EH (cell line): ENCODE data around the gene WSCD2.

Source experiments
- DNase-seq: peaks from one replicate; pipeline ENCODE4 v3.0.0-alpha.2; 2015; ENCODE audit warnings: low read depth

Gene WSCD2

DNA sequence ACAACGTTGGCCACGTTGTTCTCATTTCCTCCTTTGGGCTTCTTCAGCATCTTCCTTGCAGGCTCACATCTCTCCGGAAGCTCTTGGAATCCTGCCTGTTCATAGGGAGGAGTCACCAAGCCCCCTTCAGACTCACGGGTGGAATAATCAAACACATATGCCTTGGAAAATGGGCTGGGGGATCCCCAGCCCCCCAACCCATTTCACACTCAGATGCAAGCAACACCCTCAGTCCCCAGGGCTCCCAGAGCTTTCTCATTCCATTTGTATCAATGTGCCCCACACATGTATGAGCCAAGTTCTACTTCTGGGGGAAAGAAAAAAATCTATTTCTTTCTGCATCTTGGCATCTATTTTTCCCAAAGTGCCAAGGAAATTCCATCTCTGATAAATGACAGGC is 33.1 kb downstream of the WSCD2 start:
- no peak for DNase-seq

DNA sequence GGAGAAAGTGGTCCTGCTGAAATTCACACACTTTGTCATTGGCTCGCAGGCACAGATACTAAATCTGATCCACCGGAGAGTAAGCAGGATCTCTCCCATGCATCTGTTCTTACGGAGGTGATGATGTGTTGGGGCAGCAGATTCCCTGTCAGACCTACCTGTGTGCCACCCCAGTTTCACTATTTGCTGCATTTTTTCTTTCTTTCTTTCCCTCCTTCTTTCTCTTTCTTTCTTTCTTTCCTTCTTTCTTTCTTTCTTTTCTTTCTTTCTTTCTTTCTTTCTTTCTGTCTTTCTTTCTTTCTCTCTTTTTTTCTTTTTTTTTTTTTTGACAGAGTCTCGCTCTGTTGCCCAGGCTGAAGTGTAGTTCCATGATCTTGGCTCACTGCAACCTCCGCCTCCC is 37.4 kb downstream of the WSCD2 start:
- DNase-seq: no peak

DNA sequence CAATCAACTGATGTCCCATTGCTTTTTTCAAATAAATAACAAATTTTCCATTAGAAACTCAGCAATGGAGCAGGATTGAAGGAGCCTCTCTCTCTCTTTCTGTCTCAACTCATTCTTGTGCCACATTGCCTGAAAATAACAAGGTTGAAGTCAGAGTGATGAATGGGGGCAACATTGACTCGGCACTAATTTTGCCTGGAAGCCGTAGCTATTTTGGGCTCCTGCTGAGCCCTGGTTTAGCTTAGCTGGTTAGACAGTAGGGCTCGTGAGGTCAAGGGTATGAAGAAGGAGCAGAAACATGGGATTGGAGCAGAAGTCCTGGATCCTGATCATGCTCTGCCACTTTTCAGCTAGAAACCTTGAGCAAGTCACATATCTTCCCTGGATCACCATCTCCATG is 38.9 kb downstream of the WSCD2 start:
- DNase-seq: no peak

DNA sequence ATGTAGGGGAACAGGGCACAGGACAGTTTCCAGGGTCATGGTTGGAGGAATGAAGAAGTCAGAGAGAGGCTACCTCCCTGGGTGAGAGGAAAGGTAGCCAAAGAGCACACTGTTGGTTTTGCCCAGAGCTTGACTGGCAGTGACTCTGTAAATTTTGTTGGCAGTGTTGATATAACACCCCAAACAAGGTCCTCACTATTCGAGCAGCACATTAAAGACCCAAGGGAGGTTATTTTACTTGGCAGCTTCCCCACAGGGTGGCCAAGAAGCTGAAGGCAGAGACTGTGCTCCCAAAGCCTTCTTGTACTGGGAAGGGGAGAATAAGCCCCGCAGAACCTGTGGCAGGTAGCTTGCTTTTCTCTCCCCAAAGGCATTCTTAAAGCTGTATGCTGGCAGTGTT is 40.6 kb downstream of the WSCD2 start:
- DNase-seq: no peak

DNA sequence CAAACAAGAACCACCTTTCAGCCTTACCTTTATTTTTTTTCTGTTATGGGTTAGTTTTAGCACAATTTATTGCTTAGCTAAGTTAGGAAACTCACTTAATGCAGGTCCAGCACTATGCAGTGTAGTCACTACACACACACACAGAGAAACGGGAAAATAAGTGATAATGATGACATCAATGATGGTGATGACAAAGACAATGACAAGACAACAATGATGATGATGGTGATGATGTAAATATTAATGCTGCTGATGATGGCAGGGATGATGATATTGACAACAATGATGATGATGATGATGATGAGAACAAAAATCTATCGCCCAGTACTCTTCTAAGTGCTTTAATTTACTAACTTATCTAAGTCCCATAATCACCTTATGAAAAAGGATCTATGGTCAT is 41.1 kb downstream of the WSCD2 start:
- DNase-seq: no peak

DNA sequence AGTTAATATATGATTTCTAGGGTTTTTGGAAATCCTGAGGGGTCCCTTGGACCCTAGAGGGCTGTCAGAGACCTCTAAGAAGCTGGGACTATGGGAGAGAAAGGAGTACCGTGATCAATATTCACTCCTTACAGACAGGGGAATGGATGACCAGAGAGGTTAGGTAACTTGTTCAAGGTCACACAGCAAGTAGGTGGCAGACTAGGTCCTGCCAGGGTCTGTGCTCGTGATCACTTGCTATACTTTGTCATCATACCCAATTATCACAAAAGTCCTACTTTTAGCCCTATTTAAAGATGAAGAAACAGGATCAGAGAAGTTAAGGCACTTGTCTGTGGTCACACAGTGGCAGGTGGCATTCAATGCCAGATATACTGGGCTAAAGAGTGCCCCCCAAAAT is 42.9 kb downstream of the WSCD2 start:
- DNase-seq: no peak

DNA sequence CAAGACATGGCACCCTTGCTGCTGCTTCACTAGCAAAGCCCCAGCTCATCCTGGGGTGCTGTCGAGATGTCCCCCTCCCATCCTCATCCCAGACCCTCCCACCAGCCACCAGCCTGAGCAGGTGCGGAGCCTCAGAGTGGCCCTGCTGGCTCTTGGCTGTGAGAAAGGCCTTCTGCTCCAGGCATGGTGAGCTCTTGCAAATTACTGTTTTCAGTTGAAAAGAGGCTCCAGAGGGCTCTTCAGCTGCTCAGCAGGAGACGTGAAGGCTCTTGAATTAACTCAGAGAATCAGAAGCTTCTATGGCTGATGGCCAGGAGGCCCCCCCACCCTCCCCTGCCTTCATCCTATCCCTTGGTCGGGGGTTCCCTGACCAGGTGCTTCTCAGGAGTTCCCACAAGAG is 44.1 kb downstream of the WSCD2 start:
- no peak for DNase-seq

DNA sequence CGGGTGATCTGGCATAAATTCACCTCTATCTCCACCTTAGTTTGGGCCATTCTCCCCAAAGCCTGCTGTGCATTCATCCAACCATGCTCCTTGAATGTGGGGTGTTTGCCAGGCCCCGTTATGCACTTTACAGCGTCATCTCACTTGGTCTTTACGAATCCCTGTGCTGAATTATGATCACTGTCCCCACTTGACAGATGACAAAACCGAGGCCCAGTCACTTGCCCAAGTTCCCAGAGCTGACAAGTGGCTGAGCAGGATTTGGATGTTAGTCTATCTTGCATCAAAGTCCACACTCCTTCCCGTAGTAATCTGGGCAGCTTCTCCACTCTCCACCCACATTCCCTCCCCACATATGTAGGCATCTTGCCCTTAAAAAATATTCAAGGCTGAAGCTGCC is 44.8 kb downstream of the WSCD2 start:
- no peak for DNase-seq

DNA sequence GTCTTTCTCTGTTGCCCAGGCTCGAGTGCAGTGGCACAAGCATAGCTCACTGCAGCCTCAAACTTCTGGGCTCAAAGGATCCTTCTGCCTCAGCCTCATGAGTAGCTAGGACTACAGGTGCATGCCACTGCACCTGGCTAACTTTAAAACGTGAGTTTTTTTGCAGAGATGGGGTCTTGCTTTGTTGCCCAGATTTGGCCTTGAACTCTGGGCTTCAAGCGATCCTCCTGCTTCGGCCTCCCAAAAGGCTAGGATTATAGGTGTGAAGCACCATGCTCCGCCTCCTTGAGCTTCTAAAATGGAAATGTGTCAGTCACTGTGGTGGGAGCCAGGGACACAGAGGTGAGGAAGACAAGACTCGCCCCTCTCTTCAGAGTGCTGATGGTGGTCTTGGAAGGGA is 45.6 kb downstream of the WSCD2 start:
- DNase-seq: no peak

DNA sequence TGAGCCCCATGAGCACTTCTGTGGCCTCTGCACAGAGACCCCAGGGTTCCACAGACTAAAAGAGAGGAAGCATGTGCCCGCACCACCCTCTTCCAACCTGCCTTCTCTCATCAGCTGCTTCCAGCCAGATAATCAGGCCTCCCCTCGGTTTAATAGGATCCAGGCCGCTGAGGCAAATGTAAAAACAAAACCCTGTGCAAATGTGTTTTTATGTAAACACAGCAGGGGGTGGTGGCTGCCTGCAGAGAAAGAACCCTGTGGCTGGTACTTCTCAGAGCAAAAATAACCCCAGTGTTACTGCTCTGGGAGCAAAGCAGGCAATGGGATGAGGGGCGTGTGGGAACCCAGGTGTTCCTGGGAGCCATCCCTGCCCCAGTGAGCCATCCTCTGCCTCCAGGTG is 46.2 kb downstream of the WSCD2 start:
- DNase-seq: no peak

DNA sequence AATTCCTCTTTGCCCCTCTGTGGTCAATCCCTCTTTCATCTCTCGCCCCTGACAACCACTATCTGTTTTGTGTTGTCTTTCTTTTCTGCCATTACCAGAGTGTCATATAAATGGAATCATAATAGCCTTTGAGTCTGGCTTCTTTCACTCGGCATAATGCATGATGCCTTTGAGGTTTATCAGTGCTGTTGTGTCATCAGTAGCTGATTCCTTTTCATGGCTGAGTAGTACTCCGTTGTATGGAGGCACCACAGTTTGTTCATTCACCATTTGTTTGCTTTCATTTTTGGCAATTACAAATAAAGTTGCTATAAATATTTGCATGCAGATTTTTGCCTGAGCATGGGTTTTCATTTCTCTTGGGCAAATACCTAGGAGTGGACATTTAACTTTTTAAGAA is 47.2 kb downstream of the WSCD2 start:
- no peak for DNase-seq

DNA sequence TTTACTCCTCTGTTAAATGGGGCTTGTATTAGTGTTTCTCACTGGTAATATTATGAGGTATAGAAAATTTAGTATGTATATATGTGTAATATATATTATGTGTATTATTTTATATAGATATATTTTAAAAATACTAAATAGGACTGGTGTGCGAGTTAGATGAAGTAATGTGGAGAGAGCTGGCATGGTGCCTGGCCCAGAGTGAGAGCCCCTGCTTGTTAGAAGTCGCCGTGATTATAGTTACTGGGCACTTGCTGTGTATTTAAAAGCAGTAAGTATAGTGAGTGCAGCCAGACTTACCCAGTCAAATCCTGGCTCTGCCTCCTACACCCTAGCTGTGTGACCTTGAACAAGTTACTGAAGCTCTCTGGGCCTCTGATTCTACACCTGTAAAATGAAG is 48.0 kb downstream of the WSCD2 start:
- DNase-seq: no peak

DNA sequence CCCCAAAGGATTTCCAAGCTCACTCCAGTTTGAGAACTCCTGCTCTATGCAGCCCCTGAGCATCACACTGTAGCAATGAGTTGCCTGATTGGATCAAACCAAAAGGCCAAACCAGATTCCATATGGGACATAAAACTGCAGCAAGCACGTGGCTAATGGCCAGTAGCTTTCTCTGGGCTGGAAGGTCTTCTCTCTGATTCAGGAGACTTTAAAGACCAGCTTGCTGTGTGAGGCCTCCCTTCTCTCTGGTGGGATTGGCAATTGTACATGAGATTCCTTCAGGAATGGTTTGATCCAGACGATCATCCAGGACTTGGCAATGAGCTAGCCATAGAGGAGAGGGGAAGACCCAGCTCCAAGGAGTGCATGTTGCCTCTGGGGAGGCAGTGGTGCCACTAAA is 50.2 kb downstream of the WSCD2 start:
- DNase-seq: no peak

DNA sequence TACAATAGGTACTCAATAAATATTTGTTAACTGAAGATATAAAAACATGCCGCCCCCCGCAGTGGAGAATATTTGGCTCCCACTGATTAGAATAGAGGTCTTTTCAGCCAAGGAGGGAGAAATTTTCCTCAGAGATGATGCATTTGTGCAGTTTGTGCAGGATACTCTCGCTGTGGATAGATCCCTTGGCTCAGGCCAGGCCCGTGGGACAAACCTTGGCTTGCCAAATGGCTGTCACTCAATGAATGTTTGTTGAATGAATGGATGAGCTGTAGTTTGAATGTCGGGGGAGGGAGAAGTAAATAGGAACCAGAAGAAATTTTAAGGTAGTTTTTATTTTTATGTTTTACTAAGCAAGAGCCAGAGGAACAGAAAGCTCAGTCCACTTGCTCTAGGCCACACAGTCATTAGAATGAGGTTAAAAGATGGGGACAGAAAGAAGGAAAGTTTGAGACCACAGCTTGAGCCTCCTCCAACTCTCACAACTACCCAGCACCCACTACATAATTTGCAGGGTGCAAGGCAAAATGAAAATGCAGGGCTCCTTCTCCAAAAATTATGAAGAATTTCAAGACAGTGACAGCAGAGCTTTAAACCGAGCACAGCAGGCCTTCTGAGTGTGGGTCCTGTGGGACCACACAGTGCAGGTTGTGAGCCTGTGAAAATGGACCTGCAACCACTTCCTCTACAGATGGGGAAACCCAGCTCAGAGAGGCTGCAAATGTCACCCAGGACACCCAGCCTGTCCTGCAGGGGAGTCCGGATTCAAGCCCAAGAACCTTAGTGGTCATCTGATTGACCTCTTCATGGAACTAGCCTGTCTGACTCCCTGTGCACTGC is 51.4 kb downstream of the WSCD2 start:
- no peak for DNase-seq

DNA sequence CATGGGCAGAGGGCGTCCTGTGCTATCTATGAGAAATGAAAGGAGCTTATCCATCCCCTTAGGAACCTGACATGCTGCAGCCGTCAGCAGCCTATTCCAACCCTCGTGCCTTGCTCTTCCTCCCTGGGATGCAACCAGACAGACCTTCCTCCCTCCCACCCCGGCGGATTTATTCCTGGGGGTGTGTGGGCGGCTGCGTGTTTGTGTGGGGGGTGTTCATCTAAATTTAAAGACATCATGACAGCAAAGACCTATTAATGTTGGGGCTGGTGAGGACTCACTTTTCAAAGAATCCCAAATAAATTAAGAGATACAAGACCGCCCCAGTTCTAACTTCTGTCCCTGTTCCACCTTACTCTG is 52.0 kb downstream of the WSCD2 start:
- no peak for DNase-seq

DNA sequence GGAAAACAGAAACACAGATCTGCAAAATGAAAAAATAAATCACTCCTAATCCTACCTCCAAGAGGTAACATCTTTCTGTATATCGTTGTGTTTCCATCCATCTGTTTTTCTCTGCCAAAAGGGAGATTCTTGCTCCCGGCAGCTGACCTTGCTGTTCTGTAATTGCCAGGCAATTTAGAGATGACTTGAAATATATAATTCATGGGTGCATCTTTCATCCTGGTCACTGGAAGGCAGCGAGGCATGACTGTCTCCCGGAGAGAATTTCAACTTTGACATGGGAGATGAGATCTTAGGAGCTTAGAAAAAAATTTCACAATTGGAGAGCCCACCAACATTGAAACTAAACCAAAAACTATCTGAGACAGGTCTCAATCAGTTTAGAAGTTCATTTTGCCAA is 53.0 kb downstream of the WSCD2 start:
- no peak for DNase-seq

DNA sequence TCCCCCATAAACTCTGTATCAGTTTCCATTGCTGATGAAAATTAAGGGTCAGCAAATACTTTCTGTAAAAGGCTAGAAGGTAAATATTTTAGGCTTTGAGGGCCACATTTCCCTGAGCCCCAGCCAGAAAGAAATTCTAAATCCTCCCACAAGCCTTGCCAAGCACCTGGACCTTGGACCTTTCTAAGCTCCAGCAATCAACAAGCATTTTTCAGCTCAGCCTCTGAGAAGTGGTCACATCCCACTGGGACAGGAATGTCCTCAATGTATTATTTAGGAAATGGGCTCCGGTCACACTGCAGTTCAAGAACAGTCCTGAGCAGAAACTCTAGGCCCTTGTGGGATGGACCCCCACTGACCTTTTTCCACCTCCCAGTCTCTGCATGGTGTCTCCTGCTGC is 55.9 kb downstream of the WSCD2 start:
- no peak for DNase-seq

DNA sequence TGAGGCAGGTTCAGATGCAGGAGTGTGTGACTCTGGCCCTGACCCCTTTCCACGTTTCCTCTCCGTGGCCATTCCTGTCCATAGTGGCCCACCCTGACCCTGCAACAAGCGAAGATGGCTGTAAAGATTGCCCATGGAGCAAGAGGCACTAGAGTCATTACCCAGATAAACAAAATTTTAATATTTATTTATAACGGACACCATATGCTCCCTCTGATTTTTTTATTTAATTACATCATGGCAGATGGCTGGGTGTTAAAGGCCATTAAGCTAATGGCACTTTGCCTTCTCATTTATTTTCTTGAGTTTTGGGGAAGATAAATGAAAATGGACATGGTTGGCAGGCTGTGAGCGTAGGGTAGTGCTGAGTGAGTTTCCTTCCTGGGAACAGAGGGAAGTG is 58.7 kb downstream of the WSCD2 start:
- no peak for DNase-seq

DNA sequence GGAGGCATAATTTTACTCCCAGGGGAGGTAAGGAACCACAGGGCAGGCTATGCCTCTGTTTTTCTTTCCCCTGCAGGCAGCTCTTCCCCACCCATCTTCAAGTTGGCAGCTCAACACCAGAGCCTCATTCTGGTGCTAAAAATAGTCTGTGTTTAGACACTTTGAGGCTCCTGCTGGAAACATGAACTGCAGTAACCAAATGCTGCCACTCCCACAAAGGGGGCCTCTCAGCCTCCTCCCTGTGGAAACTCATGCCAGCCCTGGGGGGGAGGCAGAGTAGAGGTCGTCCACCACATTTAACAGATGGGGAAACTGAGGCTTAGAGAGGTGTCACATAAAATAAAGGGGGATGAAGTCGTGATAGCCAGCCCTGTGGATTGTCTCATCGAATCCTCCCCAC is 61.4 kb downstream of the WSCD2 start:
- DNase-seq: no peak

DNA sequence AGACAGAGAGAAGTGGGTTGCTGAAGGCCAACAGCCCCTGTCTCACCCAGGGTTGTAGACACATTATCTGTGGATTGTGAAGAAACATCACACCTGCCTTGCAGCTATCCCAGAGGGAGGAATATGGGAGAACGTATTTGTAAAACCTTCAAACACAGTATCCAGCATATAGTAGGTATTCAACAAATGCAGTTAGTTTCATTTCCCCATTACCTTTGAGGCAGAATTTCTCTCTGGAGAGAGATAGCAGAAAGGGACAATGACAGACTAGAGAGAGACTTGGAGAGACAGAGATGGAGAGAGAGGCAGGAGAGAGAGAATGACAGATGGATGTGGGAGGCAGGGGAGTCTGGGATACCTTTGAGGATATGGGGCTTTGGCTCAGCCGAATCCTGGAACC is 62.0 kb downstream of the WSCD2 start:
- no peak for DNase-seq

DNA sequence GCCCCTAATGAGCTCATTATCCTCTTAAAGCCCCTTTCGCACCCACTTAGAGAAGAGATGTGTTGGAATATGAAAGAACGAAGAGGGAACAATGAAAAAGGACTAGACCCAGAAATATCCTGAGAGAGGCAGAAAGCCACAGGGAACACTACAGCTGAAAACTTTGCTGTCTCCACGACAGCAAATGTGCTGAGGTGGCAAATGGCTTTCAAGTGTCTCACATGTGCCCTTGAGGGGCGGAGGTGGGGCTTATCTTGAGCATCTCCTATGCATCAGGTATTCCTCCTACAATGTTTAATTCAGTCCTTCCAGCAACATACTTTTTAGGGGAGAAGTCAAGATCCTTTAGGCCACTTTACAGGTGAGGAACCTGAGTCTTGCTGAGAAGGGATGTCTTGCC is 62.9 kb downstream of the WSCD2 start:
- DNase-seq: no peak

DNA sequence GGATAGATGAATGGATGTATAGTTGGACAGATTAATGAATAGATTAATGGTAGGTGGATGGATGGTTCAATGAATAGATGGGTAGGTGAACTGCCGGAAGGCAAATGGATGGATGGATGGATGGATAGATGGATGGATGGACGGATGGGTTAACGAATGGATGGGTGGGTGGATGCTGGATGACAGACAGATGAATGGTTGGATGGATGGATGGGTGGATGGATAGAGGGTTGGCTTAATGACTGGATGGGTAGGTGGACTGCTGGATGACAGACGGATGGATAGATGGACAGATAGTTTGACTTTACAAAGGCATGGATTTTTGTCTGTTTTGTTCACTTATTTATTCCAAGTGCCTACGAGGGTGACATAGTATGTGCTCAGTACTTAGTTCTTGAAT is 64.4 kb downstream of the WSCD2 start:
- no peak for DNase-seq

DNA sequence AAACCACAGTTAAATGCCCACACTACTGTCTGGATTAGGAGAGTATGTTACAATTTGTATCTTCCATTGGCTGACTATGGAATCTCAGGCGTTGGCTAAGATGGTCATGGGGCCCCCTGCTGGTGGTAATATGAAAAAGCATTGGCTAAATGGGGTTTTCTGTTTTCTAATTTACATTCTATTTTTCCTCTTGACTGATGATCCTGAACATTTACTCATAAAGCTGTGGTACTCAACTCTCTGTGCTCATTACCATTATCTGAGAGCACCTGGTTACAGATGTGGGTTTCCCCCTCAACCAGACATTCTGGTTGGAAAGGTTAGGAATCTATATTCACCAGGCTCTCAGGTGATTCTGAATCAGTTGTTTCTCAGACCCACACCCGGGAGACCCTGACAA is 64.8 kb downstream of the WSCD2 start:
- peak; percentile 5 for DNase-seq

DNA sequence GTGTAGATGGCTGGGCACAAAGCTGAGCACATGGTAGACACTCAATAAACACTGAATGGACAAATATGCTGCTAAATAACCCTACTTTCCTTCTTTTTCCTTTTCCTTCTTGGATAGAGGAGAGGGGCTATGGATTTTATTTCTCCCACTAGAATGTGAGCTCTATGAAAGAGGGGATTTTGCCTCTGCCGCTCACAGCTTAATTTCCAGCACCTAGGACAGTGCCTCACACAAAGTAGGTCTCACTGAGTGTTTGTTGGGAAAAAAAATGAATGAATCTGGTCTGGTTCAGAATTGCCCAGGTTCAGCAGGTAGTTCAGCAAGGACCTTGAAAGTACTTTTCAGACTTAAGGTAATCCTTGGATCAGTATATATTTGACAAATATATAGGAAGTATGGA is 65.5 kb downstream of the WSCD2 start:
- DNase-seq: no peak

DNA sequence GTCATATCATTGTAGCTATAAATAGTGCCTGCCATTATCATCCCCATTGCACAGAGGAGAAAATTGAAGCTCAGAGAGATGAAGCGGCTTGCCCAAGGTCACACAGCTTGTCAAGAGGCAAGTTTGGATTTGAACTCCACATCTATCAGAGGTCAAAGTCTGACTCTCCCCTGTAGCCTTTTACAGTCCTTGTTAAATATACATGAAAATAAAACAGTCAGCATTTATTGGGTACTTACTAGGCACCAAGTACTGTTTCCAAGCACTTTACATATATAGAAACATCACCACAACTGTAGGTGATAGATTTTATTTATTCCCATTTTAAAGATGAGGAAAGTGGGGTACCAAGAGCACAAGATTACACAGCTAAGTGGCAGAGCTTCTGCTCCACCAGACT is 67.2 kb downstream of the WSCD2 start:
- DNase-seq: no peak
